ENCODE results near the gene TSPAN11.
"Not testable (repeated sequence)": the region's sequence is repeated elsewhere in the genome, so short reads cannot be mapped to it uniquely, and the experiment has no call there.

The TSPAN11 gene, protein sequence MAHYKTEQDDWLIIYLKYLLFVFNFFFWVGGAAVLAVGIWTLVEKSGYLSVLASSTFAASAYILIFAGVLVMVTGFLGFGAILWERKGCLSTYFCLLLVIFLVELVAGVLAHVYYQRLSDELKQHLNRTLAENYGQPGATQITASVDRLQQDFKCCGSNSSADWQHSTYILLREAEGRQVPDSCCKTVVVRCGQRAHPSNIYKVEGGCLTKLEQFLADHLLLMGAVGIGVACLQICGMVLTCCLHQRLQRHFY

DNA sequence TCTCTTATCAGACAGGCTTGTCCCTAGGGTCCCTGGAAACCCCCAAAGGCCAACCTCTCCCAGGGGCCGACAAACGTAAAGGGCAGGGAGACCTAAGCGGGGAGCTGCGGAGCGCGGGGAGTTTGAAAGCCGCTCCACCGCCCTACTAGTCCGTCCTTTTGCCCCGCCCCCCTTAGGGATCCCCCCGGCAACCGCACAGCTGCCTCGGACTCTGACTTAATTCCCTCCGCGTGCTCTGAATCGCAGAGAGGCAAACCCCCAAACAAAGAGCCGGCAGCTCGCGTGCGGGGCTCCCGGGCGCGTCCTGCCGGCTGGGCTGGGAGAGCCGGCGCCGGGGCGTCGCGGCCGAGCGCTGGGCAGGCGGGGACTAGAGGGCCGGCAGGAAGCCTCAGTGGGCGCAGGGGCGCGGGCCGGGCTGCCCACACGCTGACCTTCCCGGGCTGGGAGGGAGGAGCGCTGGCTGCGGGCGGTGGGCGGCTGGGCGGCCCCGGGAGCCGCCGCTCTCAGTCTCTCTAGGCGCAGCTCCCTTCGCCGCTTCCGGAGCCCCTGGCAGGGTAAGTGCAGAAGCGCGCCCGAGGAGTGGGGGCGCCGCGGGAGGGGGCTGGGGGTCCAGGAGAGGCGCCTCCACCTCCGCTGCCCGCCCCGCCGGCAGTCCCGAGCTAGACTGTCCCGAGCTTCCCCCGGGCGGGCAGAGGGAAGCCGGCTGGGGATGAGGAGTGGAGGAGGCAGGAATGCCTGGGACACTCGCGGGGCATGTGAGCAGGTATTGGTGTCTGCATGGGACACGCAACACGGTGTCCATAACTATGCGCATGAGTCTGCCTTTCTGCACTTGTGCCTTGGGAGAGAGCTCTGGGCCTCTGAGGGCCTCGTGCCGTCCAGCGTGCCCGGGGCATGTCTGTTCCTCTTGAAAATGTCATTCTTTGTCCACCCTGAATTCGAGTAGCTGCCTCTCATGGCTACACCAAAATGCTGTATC is at the start of gene TSPAN11:
Gene TSPAN11 (plus strand): TSS at position 506 of the 979 bp plus-strand sequence. CDS start 27,244 bp downstream, outside the sequence.
- DNase-seq = no peak

DNA sequence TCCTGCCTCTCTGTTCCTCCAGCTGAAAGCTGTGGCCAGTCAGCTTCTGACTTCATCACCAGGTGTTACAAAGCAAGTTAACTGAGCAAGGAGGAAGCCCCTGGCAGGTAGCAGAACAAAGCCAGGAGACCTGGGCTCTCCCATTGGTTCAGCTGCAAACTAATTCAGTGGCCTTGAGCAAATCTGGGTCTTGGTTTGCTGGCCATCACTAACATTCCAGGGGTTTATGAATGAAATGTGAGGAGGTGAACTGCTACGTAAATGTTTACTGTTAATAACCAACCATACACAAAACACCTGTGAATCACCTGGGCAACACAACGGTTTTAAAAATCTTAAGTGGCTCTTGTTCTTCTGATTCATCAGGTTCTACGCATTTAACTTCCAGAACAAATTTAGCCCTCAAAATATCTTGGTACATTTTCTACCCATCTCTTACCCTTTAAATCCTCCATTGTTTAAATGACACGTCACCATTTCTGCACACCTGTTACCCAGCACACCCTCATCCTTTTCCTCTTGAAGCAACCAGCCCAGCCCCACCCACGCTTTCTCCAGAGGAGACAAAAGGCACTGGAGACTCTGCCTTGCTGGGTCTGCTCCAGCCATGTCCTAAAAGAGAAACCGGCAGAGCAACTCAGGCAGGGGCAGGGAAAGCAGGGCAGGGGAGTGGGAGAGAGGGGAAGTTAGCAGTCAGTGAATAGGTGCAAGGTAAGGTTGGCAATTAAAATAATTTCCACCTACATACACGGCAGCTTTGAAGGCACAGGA is 49.3 kb upstream of the TSPAN11 start:
- no peak for DNase-seq

DNA sequence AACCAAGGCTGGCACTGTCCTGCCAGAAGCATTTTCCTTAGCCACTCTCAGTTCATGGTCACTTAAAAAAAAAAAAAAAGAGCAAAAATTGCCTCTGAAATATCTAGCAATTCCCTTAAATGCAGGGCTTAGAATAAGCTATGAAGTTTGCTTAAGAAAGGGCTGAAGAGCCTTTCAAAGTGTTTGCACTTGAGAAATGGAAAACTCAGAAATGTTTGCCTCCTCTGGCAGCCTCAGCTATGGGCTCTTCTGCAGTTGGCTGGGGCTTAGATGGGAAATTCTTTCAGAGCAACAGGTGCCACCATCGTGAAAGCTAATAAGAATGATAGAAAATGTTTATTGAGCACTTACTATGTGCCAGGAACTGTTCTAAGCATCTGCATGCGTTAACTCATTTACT is 48.5 kb upstream of the TSPAN11 start:
- no peak for DNase-seq

DNA sequence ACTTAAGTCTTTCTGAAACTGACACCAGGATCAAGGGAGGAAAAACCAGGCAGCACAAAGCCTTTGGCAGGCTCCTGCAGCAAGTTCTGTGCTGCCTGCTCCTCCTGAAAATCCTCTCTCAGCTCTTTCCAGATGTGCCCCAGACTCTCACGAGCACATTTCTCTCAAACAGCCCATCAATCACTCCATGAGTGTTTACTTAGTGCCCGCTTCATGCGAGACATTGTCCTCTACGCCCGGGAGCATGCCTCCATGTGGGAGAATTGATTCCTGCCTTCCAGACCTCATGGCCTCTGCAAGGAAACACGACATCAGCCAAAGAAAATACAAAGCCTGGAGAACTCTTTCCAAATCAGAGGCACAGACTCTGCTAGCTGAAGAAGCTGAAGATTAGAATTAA is 46.5 kb upstream of the TSPAN11 start:
- DNase-seq = no peak

DNA sequence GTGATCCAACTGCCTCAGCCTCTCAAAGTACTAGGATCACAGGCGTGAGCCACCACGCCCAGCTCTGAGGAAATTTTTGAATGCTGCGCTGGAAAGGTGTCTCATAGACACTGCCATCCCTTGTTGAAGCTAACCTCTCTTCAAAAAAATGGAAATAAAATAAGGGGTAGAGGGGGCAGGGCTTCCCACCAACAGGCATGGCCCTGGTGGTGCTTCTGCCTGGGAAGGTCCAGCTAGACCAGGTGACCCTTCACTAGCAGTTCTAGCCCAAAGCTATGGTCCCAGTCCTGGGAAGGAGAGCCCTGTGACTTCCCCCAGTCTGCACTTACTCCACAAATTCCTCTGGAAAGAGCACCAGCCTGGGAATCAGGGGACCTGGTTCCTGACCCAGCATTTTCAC is 45.7 kb upstream of the TSPAN11 start:
- DNase-seq = no peak

DNA sequence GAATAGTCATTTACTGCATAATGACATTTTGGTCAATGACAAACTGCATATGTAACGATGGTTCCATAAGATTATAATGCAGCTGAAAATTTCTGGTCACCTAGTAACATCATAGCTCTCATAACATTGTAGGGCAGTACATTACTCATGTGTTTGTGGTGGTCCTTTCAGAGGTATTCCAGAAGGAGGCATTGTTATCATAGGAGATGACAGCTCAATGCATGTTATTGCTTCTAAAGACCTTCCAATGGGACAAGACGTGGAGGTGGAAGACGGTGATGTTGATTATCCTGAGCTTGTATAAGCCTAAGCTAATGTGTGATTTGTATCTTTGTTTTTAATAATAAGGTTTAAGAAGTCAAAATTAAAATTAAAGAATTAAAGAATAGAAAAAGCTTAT is 43.8 kb upstream of the TSPAN11 start:
- DNase-seq = no peak

DNA sequence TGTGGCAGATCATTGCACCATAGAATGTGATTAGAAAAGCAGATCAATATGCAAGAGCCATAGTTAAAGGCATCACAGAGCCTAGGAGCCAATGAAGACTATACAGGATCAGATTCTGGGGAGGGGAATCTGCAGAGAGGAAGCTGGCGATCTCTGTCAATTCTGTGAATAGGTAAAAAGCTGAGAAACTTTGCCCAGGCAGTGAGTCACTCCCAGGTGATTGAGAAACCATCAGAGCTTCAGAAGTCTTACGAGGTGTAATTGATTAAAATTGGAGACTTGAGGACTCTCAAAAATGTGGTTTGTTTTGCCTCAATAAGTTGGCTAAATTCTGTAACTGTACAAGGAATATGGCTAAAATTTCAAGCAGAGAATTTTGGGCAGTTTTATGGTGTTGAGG is 41.7 kb upstream of the TSPAN11 start:
- DNase-seq = no peak

DNA sequence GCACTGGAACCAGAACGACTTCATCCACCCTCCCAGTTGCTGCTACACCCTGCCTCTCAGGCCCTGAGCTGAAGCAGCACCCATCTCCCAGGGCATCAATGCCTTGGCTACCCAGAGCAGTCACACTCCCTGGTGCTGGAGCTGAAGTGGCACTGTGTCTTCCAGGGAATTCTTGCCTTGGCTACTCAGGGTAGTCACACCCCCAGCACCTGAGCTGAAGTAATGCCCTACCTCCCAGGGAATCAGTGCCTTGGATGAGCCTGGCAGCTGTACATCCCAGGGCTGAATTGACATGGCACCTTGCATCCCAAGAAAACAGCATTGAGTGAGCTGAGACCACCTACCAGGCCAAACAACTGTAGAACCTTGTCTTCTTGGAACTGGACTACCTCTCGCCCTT is 41.2 kb upstream of the TSPAN11 start:
- DNase-seq = no peak

DNA sequence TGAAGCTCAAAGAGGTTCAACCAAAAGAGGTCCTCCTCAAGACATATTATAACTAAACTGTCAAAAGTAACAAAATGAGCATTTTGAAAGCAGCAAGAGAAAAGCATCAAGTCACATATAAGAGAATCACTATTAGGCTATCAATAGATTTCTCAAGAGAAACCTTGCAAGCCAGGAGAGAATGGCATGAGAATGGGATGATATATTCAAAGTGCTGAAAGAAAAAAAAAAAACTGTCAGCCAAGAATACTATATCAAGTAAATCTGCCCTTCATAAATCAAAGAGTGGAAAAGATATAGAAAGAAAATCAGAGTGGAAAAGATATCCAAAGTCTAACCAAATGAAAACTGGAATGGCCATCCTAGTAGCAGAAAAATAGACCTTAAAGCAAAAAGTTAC is 39.3 kb upstream of the TSPAN11 start:
- DNase-seq = no peak

DNA sequence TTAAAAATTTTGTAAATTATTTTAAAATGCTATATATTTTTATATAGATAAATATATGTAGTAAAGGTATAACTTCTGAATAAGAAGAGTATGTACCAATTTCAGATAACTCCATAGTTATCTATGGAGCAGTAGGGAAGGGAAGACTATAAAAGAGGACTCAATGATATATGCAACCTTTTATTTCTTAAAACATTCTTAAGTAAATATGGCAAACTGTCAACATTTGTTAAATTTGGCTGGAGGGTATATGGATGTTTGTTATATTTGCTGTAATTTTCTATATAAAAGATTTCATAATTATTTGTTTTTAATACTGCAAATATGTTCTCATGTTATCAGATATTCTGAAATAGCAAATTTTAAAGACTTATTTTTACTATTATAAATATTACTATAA is 38.3 kb upstream of the TSPAN11 start:
- DNase-seq = no peak

DNA sequence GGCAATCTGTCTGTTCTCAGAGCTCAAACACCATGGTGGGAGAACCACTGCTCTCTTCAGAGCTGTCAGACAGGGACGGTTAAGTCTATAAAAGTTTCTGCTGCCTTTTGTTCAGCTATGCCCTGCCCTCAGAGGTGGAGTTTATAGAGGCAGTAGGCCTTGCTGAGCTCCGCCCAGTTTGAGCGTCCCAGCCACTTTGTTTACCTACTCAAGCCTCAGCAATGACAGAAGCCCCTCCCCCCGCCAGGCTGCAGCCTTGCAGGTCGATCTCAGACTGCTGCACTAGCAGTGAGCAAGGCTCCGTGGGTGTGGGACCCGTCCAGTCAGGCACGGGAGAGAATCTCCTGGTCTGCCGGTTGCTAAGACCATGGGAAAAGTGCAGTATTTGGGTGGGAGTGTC is 32.0 kb upstream of the TSPAN11 start:
- DNase-seq = not testable (repeated sequence)

DNA sequence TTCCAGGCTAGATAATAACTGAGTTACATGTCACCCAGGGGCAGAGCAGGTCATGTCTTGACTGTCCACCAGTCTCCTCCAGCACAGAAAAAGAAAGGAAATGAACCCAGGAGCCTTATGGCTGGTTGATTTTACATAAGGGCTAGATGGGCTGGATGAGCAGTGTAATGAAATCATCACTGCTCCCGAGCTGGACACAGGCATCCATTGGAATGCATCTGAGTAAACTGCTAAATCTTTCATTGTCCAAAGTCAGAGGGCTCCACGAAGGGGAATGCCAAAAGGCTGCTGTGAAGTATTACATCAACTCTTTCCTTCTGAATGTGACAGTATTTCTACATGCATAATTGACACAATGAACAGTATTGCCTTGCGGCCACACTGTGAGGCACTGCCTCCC is 30.1 kb upstream of the TSPAN11 start:
- DNase-seq = no peak

DNA sequence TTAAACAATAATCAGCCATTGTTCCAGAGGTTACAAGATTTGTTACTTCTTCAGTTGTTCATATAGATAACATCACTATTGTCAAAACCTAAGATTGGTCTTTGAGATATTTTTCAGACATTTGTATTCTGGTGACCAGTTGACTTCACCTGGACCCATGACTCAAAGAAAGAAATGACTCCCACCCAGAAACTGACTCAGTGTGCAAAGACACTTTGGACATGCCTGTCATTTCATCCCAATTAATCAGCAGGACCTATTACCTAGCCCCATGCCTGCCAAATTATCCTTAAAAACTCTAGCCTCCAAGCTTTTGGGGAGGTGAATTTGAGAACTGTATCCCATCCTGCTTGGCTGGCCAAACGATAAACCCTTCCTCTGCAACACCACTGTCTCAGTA is 27.7 kb upstream of the TSPAN11 start:
- no peak for DNase-seq

DNA sequence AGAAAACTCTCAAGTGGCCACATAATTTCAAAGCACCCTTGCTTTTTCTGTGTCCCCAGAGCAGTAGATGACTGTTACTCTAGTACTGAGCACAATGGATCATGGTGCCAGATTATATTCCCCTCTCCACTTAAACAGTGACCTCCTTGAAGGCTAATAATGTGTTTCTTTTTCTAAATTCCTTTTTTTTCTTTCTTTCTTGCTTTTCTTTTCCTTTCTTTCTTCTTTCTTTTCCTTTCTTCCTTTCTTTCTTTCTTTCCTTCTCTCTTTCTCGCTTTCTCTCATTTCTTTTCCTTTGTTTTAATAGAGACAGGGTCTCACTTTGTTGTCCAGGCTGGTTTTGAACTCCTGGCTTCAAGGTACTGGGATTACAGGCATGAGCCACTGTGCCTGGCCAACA is 26.2 kb upstream of the TSPAN11 start:
- DNase-seq = no peak

DNA sequence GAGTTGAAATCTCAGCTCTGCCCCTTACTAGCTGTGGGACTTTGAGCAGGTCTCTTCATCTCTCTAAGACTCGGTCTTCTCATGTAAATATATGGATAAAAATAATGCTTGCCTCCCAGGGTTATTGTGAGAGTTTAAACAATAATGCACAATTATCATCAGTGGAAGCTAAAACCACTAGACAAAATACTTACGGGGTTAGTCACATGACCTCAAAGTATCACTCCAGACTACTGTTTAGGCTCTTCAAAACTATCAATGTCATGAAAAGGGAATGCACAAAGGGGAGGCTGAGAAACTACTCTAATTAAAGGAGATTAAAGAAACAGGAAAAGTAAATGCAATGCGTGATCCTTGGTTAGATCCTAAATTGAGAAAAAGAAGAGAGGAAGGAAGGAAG is 24.5 kb upstream of the TSPAN11 start:
- no peak for DNase-seq

DNA sequence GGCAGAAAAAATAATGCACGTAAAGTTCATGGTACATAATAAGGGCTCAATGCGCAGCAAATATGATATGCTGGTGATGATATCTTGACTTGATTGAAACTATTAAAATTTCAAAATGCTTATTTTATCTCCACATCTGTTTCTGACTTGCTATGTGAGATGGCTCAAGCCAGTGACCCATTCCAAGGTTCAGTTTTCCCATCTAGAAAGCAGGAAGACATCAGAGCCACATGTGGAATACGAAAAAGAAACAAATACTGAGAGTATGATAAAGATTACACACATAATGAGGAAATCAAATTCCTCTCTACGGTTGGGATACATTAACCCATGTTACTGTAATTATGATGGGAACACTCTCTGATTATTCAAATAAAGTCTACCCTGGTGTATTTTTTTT is 24.0 kb upstream of the TSPAN11 start:
- no peak for DNase-seq

DNA sequence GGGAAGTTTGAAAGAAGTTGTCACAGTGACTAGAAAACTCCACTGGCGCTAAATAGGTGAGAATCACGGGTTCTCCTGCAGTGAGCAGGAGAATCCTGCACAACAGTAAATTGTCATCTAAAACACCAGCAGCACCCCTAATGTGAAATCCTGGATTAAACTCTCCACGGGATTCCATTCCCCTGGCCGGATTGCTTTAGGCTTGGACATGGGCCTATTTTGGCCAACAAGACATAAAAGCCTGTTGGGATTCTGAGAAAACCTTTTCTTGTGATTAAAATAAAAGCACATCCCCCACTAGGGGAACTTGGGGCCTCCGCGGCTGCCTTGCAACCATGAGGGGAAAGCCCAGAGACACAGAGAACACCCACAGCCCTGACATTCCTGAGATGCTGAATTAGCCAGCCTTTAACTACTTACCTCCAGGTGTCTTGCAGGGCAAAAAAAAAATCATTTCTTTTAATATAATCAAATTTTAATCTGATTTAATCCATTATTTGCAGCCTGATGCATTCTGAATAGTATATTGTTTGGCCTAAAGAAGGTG is 21.0 kb upstream of the TSPAN11 start:
- DNase-seq = no peak

DNA sequence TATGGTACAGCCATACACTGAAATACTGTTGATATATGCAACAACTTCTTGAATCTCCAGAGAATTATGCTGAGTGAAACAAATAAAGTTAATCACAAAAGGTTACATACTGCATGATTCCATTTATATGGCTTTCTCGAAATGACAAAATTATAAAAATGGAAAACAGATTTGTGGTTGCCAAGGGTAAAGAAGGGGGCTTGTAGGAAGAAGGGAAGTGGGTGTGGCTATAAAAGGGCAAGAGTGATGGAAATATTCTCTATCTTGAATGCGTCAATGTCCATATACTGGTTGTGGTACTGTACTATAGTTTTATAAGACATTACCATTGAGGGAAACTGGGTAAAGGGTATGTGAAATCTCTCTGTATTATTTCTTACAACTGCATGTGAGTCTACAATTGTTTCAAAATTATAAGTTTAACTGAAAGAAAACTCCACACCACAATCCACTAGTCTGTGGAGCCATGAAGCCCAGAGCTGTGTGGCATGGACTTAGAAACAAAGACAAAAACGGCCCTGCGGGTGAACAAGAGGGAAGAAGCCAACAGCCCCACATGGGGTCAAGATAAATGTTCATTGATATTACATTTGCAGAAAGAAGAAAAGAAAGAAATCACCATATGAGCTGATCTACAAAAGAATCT is 18.3 kb upstream of the TSPAN11 start:
- no peak for DNase-seq

DNA sequence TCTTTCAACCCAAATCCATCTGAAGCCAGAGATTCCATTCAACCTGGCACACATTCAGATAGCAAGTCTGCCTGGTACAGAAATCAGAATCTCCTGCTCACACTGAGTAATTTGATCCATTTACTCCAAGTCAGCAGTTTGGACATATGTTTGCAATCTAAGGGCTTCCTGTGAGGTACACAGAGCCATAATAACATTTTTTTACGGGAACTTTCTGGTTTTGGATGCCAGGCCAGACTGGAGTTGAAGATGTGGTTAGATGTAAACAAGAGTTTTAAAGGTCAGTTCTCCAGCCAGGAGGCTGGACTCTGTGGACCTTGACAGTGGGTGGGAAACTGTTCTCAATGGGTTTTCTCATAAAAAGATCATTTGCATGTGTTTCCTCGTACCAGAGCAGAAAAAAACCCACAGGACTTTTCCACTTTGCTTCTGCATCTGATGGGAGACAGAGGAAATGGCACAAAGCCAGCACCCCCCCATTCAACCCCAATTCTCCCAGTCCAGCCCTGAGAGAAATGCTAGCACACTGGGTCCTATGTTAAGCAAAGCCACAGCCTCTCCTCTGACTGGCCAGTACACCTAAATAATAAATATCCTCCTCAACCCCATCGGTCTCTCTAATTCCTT is 17.7 kb upstream of the TSPAN11 start:
- no peak for DNase-seq

DNA sequence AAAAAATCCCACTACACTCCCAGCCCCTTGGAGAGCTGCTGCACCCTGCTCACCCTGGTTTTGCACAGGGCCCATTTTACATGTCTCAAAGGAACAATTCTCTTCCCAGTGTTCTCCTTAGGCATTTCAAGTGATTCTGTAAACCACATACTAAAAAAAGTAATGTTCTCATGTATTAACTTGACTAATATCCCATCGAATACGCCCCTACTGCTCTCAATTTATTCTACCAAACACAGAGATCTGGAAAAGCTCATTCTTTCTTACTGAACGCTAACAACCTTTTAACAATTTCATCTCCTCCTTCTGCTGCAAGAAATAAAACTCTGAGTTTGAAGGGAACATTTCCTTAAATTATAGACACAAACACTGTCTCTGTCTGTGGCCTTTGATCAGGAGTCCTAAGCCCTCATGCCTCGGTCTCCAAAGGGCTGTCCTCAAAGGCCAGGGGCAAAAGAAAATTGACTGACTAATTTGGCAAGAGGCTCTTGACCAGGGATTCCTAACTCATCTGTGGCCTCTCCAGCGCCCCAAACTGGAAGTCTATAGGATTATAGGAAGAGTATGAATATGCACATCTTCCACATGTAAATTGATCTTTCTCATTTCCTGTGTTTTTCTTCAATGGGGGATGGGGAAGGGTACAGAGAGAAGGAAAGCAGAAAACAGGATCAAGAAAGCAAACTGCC is 17.1 kb upstream of the TSPAN11 start:
- no peak for DNase-seq

DNA sequence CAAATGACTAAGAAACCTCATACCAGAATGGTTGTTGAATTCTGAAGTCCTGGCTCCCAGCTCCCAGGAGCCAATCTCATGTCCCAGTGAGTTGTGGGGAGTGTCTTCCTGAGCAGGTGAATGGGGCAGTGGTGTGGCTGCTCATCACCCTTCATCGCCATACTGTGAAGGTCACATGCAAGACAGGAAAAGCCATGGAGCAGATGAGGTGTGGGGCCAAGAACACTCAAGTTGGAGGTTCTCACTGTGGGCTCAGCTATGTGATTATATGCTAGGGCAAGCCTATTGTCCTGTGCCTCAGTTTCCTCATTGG is 16.6 kb upstream of the TSPAN11 start:
- DNase-seq = no peak

DNA sequence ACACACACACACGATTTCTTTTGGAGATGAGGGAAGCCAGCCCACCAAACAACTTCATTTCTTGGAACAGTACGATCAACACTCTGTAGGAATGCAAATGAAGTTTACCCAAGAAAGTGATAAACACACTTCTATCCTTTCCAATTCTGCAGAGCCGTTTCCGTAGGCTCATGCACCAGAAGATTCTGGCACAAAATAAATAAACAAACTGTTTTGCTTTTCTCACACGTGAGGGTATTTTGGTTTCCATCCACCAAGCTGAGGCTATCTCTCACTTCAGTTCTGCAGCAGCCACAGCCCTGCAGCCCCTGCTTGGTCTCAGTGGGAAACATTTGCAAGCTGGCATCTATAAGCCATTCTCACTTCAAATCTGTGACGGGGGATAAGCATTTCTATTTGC is 15.3 kb upstream of the TSPAN11 start:
- DNase-seq = no peak

Data from GOT3 (cell line).